Endothelial cell of umbilical vein (primary cell): ENCODE results near the gene SLC7A6OS. TPM values are rescaled to one million over a fixed set of nuclear protein-coding genes. Genes with fewer than 3 reads are reported as not detected.

Experiments used
- BruUV-seq: library from RNA; stranded (reverse); fragments of 400-500 nt; replicated peaks from 2 replicates; lab custom pipeline; 2021; lab: Mats Ljungman, UMichigan
- CTCF ChIA-PET: fragments of 300-600, 350-600 bp; sonication (Branson Sonifier 250); formaldehyde crosslinking; loops from one replicate; lab custom pipeline; 2021; ENCODE audit warnings: antibody characterized with exemption, inconsistent platforms; lab: Charles Lee
- POLR2A ChIA-PET: fragments of 300-600, 350-600 bp; sonication (Branson Sonifier 250); formaldehyde crosslinking; loops from one replicate; lab custom pipeline; 2021; ENCODE audit warnings: antibody characterized with exemption, inconsistent platforms; lab: Charles Lee
- DNase-seq: peaks from one replicate; pipeline ENCODE4 v3.0.0-alpha.2; 2011; ENCODE audit warnings: low read depth, low spot score
- FAIRE-seq: peaks from 2 replicates; lab custom pipeline; 2011; peaks lifted over from hg19 to GRCh38; lab: Jason Lieb, UNC
- H2AFZ ChIP-seq: 2 replicates; pipeline ENCODE4 v1.6.0; 2012; ENCODE audit warnings: low read depth, low read length, control low read depth, inconsistent platforms
- H3K27ac ChIP-seq: 2 replicates; pipeline ENCODE4 v1.5.1; 2011; ENCODE audit warnings: low read depth, mild to moderate bottlenecking, control low read depth, low read length, moderate library complexity; ENCODE audit not compliant: insufficient read depth
- H3K27me3 ChIP-seq, 2 experiments: 2 replicates each; pipeline versions ENCODE4 v1.6.0 to v1.6.1; 2011; ENCODE audit warnings: low read length in 2 of 2, mixed read lengths in 1 of 2; ENCODE audit not compliant: control insufficient read depth in 2 of 2, insufficient read depth in 2 of 2
- H3K36me3 ChIP-seq, 2 experiments: 2 replicates in 1 of 2; 3 replicates in 1 of 2; pipeline ENCODE4 v1.5.1; 2011; ENCODE audit warnings: low read length in 2 of 2, mild to moderate bottlenecking in 1 of 2, moderate library complexity in 1 of 2; ENCODE audit not compliant: control insufficient read depth in 2 of 2, insufficient read depth in 2 of 2; ENCODE audit errors: extremely low read depth in 1 of 2
- H3K4me1 ChIP-seq: 3 replicates; pipeline ENCODE4 v1.5.1; 2011; ENCODE audit warnings: mild to moderate bottlenecking, low read length; ENCODE audit not compliant: control insufficient read depth, insufficient read depth; ENCODE audit errors: extremely low read depth
- H3K4me2 ChIP-seq: 2 replicates; pipeline ENCODE4 v1.6.1; 2011; ENCODE audit warnings: low read length, control low read depth, mixed read lengths; ENCODE audit not compliant: insufficient read depth
- H3K4me3 ChIP-seq, 3 experiments: fragments of 200-600 bp in 1 of 3; sonication (generic), shearing (Covaris generic) in 1 of 3; replicated peaks in 1 of 3; 2 replicates each; pipeline ENCODE4 v1.5.1; 2011 to 2016; ENCODE audit warnings: control low read depth in 3 of 3, low read length in 3 of 3, mild to moderate bottlenecking in 2 of 3, inconsistent platforms in 1 of 3, low read depth in 1 of 3, moderate library complexity in 1 of 3; ENCODE audit not compliant: insufficient read depth in 1 of 3
- H3K79me2 ChIP-seq: 2 replicates; pipeline ENCODE4 v1.6.0; 2012; ENCODE audit warnings: low read length, inconsistent platforms; ENCODE audit not compliant: control insufficient read depth, insufficient read depth
- H3K9ac ChIP-seq: replicated peaks from 2 replicates; pipeline ENCODE3; 2011; ENCODE audit warnings: low read length, control low read depth; ENCODE audit not compliant: insufficient read depth; ENCODE audit errors: extremely low read depth
- H3K9me1 ChIP-seq: replicated peaks from 3 replicates; pipeline ENCODE4 v1.6.0; 2011; ENCODE audit warnings: mild to moderate bottlenecking, low read length; ENCODE audit not compliant: control insufficient read depth, insufficient read depth; ENCODE audit errors: extremely low read depth
- H3K9me3 ChIP-seq: replicated peaks from 2 replicates; pipeline ENCODE4 v1.5.1; 2012; ENCODE audit warnings: low read length, inconsistent platforms; ENCODE audit not compliant: control insufficient read depth, insufficient read depth
- H4K20me1 ChIP-seq: replicated peaks from 2 replicates; pipeline ENCODE3; 2011; ENCODE audit warnings: mild to moderate bottlenecking, low read length; ENCODE audit not compliant: control insufficient read depth, insufficient read depth; ENCODE audit errors: extremely low read depth
- CTCF ChIP-seq, 2 donors: IDR thresholded peaks; 1 replicate in 1 of 2; 2 replicates in 1 of 2; pipeline ENCODE4 v1.5.1; 2011; ENCODE audit warnings: low read length in 2 of 2, mild to moderate bottlenecking in 2 of 2, moderate library complexity in 2 of 2, control low read depth in 1 of 2, inconsistent platforms in 1 of 2, low read depth in 1 of 2; ENCODE audit not compliant: insufficient read depth in 1 of 2; ENCODE audit errors: extremely low read depth in 1 of 2
- EZH2 ChIP-seq: IDR thresholded peaks from 2 replicates; pipeline ENCODE4 v1.6.1; 2012; ENCODE audit warnings: borderline replicate concordance, low read depth, mild to moderate bottlenecking, moderate library complexity, low read length, inconsistent platforms; ENCODE audit not compliant: severe bottlenecking
- GATA2 ChIP-seq: IDR thresholded peaks from 2 replicates; pipeline ENCODE4 v1.7.0; 2011; ENCODE audit warnings: low read depth, mild to moderate bottlenecking, moderate library complexity, mixed read lengths, low read length; ENCODE audit not compliant: insufficient read length, insufficient read depth
- JUN ChIP-seq: IDR thresholded peaks from 2 replicates; pipeline ENCODE4 v1.6.1; 2011; ENCODE audit warnings: borderline replicate concordance, low read depth; ENCODE audit not compliant: insufficient read length, insufficient read depth
- POLR2A ChIP-seq: IDR thresholded peaks from 2 replicates; pipeline ENCODE4 v1.6.1; 2012; ENCODE audit warnings: low read depth, mild to moderate bottlenecking, control low read depth, low read length
- POLR2AphosphoS5 ChIP-seq: IDR thresholded peaks from 2 replicates; pipeline ENCODE4 v1.6.1; 2012; ENCODE audit warnings: low read depth, mild to moderate bottlenecking, control low read depth, low read length, moderate library complexity; ENCODE audit not compliant: insufficient read depth
- dilution Hi-C: fragments of 300-500 bp; cut with MboI; formaldehyde crosslinking; loops from one replicate; pipeline ENCODE4 v1.15.0; 2019; ENCODE audit warnings: low sequenced_read_pairs; ENCODE audit not compliant: extremely low pct_ligation_motif_present
- intact Hi-C: fragments of 100-400 bp; cut with micrococcal nuclease; formaldehyde crosslinking; loops from one replicate; pipeline ENCODE4 v1.10.0; 2022
- polyA plus RNA-seq, 4 experiments: library from polyadenylated mRNA; depleted of rRNA in 3 of 4; stranded (reverse) in 3 of 4; unstranded in 1 of 4; fragments of >200 nt; gene quantifications; 2 replicates each; pipeline versions ENCODE4 v1.2.1 to v1.2.3, GENCODE V29; 2011 to 2012; ENCODE audit warnings: missing spikeins in 1 of 4
- total RNA-seq: library from RNA; stranded (reverse); gene quantifications from 2 replicates; pipeline ENCODE4 v1.2.3, GENCODE V29; 2021

Gene SLC7A6OS
- total and polyA plus RNA-seq, 2 donors (not counting 3 experiments of a cell fraction or from before 2014, with no cell fraction given): 8.3 to 22.9 TPM

GRCh38 chr16:68359398-68360191 is 48.8 kb upstream of the SLC7A6OS start:
- POLR2A ChIA-PET: no interaction called here

More at GRCh38 chr16:68359398-68360191, 48.8 kb upstream of the SLC7A6OS start:
- Histone ChIP-seq H3K79me2 (no peaks in the 10 kb centered on the region), H3K27ac (no peak overlapping the region), H3K4me3 (no peak overlapping the region), H3K27me3 (no peaks in the 10 kb centered on the region), H3K9ac (no peak overlapping the region), H3K4me1 (no peaks in the 10 kb centered on the region), H4K20me1 (no peaks in the 10 kb centered on the region), H3K9me1 (no peaks in the 10 kb centered on the region), H2AFZ (no peak overlapping the region), H3K36me3 (peaks cover 0 to 25% of the 10 kb centered on the region in 2 experiments), H3K4me2 (no peak overlapping the region), H3K9me3 (no peaks in the 10 kb centered on the region)
- CTCF ChIA-PET: no interaction called here
- dilution Hi-C loops: no loop called here
- FAIRE-seq (no peak), DNase-seq (no peak)
- TF ChIP-seq CTCF (IDR thresholded peaks at IDR 0.05; ENCODE audit: extremely low read depth in 1 of 2, insufficient read depth in 1 of 2, low read depth in 1 of 2, low read length in 2 of 2) (no peak), GATA2 (no peak), JUN (no peak), EZH2 (no peak), POLR2AphosphoS5 (no peak), POLR2A (no peak)
- intact Hi-C loops: no loop called here
- BruUV-seq: no TSS peak
